NCI-H146 treated with DMSO at 0.1 percent for 48 hours (cell line): ENCODE data around the gene YJU2.
A peak's percentile ranks its signal among the peaks of the same experiment; 100 is the strongest.
"Not testable (repeated sequence)": the region's sequence is repeated elsewhere in the genome, so short reads cannot be mapped to it uniquely, and the experiment has no call there.

ENCODE experiments used
- DNase-seq: peaks from one replicate; lab custom pipeline; 2025; ENCODE audit not compliant: unreplicated experiment; lab: John Stamatoyannopoulos, UW

The YJU2 gene

DNA sequence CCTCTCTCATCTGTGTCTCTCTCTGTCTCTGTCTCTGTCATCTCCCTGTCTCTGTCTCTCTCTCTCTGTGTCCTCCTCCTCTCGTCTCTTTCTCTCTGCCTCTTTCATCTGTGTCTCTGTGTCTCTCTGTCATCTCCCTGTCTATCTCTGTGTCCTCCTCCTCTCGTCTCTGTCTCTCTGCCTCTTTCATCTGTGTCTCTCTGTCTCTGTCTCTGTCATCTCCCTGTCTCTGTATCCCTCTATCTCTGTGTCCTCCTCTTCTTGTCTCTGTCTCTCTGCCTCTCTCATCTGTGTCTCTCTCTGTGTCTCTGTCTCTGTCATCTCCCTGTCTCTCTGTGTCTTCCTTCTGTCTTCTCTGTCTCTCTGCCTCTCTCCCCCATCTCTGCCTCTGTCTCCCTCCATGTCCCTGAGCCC is 18.1 kb upstream of the YJU2 start:
- no peak for DNase-seq

DNA sequence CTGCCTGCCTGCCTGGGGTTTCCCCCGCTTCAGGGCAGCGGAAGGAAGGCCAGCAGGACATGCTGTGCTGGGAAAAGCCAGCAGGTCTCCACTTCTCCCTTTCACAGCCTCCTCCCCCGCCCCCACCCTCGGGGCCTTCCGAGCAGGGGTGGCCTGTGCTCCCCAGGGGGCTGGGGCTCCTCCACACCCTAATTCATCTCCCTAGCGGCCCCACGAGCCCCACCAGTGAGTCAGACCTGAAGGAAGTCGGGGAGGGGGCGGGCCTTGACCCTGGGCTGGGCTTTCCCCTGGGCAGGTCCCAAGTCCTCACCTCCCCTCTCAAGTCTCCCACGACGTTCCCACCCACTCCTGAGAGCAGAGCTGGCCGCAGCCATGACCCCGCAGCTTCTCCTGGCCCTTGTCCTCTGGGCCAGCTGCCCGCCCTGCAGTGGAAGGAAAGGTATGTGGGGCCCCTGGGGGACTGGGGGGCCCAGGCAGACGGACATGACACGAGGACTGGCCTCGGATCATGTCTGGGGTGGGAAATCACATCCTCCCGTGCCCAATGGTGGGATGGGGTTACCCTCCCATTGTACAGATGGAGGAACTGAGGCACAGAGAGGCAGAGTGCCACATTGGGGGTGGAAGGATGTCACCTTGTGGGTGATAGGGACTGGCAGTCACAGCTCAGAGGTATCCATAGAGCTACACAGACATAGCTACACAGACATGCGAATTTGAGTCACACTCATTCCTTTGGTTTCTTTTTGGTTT is 17.5 kb upstream of the YJU2 start, which contains the start of gene EBI3:
TSS of gene EBI3 (plus strand) at position 345 of the 753 bp plus-strand sequence. CDS start at position 373, 28 bp downstream.
- DNase-seq = no peak

DNA sequence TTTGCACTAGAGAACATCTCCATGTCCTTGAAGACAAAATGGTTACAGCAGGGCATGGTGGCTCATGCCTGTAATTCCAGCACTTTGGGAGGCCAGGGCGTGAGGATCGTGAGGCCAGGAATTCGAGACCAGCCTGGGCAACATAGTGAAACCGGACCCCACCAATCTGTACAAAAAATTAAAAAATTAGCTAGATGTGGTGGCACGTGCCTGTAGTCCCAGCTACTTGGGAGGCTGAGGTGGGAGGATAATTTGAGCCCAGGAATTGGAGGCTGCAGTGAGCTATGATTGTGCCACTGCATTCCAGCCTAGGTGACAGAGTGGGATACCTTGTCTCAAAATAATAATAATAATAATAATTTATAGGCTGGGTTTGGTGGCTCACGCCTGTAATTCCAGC is 16.6 kb upstream of the YJU2 start:
- not testable (repeated sequence) for DNase-seq

DNA sequence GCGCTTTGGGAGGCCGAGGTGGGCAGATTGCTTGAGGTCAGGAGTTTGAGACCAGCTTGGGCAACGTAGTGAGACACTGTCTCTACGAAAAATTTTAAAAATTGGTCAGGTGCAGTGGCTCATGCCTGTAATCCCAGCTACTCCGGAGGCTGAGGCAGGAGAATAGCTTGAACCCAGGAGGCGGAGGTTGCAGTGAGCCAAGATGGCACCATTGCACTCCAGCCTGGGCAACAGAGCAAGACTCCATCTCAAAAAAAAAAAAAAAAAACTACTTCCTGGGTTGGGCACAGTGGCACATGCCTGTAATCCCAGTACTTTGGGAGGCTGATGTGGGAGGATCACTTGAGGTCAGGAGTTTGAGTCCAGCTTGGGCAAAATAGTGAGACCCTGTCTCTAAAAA is 15.4 kb upstream of the YJU2 start:
- not testable (repeated sequence) for DNase-seq

DNA sequence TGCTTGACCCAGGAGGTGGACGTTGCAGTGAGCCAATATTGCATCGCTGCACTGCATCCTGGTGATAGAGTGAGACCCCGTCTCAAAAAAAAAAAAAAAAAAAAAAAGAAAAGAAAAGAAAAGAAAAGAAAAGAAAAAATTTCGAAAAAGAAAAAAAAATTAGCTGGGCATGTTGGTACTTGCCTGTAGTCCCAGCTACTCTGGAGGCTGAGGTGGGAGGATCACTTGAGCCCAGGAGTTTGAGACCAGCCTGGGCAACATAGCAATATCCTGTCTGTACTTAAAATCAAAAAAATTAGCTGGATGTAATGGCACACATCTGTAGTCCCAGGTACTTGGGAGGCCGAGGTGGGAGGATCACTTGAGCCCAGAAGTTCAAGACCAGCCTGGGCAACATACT is 14.7 kb upstream of the YJU2 start:
- not testable (repeated sequence) for DNase-seq

DNA sequence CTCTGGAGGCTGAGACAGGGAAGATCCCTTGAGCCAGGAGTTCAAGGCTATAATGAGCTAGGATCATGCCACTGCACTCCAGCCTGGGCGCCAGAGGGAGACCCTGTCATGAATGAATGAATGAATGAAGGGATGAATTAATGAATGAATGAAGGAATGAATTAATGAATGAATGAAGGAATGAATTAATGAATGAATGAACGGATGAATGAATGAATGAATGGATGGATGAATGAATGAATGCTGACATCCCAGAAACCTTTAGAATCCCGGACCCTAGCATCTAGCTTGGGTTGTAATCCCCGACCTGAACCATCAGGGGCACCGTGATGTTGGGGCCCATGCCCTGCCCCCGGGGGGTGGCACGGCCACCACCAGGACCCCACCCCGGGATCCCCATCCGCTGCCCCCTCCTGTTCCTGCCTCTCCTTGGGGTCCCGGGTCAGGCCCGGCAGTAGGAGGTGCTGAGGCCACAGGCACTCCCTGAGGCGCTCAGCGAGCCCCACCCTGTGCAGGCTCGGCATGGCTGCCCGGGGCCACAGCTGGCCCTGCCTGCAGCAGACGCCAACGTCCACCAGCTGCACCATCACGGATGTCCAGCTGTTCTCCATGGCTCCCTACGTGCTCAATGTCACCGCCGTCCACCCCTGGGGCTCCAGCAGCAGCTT is 14.1 kb upstream of the YJU2 start:
- DNase-seq = no peak

DNA sequence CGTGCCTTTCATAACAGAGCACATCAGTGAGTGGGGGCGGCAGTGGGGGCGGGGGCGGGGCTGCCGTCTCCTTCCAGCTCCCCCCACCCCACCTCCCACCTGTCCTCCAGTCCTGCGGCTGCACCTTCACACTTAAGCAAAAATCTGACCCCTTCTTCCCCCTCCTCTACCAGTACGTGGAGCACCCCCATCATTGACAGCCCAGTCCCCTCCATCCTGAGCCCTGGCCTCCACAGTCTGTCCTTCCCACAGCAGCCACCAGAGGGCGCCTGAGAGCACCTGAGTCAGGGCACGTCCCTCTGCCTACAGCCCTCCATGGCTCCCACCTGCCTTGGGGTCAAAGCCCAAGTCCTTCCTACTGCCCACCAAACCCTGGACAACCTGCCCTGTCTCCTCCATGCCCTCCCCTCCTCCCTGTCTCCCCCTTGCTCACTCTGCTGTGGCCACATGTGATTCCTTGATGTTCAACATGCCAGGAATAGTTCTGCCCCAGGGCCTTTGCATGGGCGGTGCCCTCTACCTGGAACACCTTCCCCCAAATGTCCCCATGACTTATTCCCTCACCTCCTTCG is 13.5 kb upstream of the YJU2 start:
- peak; percentile 22 for DNase-seq

DNA sequence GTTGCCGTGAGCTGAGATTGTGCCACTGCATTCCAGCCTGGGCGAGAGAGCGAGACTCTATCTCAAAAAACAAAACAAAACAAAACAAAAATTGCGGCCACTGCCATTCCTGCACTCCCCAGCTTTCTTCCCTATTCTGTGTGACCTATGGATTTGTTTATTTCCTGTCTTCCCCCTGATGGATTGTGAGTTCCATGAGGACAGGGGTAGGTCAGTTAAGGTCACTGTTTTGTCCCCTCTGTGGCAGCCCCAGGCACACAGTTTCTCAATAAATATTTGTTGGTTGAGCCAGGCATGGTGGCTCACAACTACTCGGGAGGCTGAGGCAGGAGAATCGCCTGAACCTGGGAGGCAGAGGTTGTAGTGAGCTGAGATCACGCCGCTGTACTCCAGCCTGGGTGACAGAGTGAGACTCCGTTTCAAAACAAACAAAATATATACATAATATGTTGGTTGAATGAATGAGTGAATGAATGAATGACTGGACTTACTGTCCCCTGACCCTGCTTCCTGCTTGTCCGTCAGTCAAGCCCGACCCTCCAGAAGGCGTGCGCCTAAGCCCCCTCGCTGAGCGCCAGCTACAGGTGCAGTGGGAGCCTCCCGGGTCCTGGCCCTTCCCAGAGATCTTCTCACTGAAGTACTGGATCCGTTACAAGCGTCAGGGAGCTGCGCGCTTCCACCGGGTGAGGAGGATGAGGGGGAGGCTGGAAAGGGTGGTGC is 12.6 kb upstream of the YJU2 start:
- no peak for DNase-seq

DNA sequence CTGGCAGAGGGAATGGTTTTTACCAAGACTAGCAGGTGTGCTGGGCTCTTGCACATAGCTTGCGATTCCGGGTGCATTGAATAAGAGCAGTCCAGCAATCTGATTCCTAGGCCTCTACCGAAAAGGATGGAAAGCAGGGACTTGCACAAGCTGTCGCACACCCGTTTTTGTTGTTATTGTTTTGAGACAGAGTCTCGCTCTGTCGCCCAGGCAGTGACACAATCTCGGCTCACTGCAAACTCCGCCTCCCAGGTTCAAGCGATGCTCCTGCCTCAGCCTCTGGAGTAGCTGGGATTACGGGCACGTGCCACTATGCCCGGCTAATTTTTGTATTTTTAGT is 12.0 kb upstream of the YJU2 start:
- no peak for DNase-seq

DNA sequence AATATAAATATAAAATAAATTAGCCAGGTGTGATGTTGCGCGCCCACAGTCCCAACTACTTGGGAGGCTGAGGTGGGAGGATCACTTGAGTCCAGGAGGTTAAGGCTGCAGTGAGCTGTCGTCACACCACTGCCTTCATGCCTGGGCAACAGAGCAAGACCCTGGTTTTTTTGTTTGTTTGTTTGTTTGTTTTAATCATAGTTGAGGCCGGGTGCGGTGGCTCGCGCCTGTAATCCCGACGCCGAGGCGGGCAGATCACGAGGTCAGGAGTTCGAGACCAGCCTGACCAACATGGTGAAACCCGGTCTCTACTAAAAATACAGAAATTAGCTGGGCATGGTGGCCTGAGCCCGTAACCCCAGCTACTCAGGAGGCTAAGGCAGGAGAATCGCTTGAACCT is 9.4 kb upstream of the YJU2 start:
- not testable (repeated sequence) for DNase-seq

DNA sequence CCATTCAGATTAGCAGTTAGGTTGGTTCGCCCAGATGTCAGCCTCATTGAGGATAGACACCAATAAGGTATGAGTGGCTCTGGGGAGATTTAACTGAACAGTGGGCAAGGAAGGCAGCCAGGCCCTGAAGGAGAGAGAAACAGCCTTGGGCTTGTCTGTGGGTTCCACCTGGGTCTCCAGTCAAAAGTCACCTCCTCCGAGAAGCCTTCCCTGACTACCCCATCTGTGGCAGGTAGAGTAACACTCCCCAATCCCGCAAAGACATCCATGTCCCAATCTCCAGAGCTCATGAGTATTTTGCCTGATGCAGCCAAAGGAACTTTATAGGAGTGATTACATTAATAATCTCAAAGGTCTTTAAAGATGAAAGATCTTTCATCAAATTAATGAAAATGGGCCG is 8.0 kb upstream of the YJU2 start:
- DNase-seq = no peak

DNA sequence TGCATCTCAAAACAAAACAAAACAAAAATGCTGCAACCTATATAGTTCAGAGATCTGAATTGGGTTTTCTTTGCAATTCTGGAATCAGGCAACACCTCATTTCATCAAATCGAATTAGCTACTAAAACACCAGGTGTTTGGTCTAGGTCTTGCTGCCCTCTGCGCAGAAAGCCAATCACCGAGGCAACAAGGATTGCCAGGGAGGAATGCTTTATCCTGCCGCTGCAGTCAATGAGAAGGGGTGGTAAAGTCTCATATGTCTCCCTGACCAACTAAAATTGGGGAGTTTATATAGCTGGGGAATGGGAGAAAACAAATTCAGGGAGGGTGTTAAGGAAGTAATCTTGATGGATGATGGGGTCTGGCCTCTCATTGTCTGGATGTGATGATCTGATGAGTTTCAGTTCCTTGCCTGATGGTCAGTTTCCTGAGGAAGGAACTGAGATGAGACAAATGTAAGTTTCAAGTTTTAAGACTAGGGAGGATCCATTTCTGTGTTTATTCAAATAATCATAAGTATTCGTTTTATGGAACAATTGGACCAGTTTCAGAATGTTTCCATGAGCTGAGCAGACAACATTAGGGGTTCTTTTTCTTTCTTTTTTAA is 5.0 kb upstream of the YJU2 start:
- no peak for DNase-seq

DNA sequence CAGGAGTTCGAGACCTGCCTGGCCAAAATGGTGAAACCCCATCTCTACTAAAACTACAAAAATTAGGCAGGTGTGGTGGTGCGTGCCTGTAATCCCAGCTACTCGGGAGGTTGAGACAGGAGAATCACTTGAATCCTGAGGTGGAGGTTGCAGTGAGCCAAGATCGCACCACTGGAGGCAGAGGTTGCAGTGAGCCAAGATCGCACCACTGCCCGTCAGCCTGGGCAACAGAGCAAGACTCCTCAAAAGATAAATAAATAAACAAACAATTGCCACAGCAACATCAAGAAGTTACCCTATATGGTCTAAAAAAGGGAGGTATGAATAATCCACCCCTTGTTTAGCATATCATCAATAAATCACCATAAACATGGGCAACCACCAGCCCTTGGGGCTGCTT is 942 bp upstream of the YJU2 start:
- not testable (repeated sequence) for DNase-seq

DNA sequence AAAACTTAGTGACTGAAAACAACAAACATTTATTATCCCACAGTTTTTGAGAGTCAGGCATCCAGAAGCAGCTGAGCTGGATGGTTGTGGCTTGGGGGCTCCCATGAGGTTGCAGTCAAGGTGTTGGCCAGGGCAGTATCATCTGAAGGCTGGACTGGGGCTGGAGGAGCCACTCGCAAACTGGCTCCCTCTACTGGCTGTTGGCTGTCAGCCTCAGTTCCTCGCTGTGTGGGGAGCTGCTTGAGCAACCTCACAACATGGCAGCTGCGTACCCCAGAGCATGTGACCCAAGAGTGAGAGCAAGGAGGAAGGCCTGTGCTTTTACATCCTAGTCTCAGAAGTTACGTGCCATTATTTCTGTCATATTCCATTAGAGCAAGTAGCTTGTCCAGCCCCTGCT is 9.7 kb downstream of the YJU2 start:
- DNase-seq = no peak

DNA sequence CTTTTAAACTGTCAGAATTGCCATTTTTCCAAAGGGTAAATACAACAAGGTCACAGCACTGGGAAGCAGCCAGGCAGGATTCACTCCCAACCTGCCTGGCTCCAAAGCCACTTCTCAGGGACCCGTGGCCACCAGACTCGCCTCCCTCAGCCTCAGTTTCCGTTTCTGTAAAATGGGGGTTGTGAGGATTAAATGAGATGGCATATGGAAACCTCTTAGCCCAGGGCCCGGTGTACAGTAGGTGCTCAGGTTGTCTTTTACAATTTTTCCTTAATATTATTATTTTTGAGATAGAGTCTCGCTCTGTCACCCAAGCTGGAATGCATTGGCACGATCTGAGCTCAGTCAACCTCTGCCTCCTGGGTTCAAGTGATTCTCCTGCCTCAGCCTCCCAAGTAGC is 10.1 kb downstream of the YJU2 start:
- DNase-seq = no peak

DNA sequence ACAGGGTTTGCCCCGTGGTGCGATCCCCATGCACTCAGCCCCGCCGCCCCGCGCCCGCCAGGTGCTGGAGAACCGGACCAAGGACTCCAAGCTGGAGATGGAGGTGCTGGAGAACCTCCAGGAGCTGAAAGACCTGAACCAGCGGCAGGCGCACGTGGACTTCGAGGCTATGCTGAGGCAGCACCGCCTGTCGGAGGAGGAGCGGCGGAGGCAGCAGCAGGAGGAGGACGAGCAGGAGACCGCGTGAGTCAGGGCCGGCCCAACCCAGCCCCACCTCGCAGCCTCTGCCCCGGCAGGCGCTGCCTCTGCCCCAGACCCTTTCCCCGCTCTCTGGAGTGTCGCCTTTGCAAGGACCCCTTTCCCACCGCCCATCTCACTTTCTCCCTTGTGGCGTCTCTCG is 11.3 kb downstream of the YJU2 start:
- no peak for DNase-seq

DNA sequence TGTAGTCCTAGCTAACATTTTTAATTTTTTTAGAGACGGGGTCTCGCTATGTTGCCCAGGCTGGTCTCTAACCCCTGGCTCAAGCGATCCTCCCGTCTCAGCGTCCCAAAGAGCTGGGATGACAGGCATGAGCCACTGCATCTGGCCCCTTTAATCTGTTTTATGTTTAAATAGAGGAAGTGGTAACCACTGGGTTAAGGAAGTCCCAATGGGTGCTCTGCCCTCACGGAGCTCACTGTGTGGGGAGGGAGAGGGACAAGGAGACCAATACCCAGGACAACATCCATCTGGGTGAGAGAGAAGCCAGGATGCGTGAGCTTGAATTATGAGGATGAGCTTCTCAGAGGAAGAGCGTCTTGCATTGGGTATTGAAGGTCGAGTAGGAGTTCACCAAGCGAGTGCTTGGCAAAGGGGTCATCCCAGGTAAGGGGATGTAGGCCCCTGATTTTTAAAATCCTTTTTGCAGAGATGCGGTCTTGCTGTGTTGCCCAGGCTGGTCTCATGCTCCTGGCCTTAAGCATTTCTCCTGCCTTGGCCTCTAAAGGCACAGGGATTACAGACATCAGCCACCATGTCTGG is 13.8 kb downstream of the YJU2 start:
- no peak for DNase-seq

DNA sequence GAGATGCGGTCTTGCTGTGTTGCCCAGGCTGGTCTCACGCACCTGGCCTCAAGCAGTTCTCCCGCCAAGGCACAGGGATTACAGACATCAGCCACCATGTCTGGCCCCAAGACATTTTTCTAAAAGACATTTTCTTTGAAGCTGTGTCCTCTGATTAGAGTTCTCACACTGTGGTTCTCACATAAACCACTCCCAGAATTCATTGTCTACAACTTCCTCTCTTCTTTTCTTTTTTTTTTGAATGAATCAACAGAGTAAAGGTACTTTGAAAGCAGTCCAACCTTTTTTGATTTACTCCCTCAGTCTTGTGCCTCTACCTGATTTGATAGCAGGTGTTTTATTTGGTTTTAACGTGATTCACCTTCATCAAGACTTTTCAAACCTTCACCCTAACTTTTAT is 17.9 kb downstream of the YJU2 start:
- DNase-seq = no peak

DNA sequence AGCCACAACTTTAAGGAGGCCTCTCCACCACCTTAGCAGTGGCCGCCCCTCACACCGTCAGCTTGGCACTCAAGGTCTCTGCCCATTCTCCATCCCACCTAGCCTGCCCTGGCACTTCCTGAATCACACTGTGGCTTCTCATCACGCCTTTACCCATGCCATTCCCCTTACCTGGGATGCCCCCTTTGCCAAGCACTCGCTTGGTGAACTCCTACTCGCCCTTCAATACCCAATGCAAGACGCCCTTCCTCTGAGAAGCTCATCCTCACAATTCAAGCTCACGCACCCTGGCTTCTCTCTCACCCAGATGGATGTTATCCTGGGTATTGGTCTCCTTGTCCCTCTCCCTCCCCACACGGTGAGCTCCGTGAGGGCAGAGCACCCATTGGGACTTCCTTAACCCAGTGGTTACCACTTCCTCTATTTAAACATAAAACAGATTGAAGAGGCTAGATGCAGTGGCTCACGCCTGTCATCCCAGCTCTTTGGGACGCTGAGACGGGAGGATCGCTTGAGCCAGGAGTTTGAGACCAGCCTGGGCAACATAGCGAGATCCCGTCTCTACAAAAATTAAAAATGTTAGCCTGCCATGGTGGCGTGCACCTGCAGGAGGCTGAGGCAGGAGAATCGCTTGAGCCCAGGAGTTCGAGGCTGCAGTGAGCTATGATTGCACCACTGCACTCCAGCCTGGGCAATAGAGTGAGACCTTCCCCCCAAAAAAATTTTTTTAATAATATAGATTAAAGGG is 19.5 kb downstream of the YJU2 start:
- no peak for DNase-seq
